Activated B cell treated with CpG ODN at 0.5 μM for 24 hours (primary cell): ENCODE data around the gene NHSL1. TPM values are rescaled to one million over a fixed set of nuclear protein-coding genes. Genes with fewer than 3 reads are reported as not detected.

Experiments used
- ATAC-seq: fragments of 200-7000 bp; cut with Tn5 transposase; one replicate; pipeline ENCODE4 v1.10.0; 2021; ENCODE audit warnings: low read depth, mild to moderate bottlenecking, moderate library complexity
- CTCF ChIA-PET: fragments of 350-600 bp; sonication (Branson Sonifier 250); formaldehyde crosslinking; loops from one replicate; lab custom pipeline; 2021; ENCODE audit warnings: antibody characterized with exemption; lab: Charles Lee
- POLR2A ChIA-PET: fragments of 350-600 bp; sonication (Branson Sonifier 250); formaldehyde crosslinking; loops from one replicate; lab custom pipeline; 2021; ENCODE audit warnings: antibody characterized with exemption; lab: Charles Lee
- DNase-seq: peaks from one replicate; pipeline ENCODE4 v3.0.0; 2022
- H3K27ac Mint-ChIP-seq: one replicate; pipeline ENCODE4 v1.8.0; 2020; ENCODE audit warnings: mixed read lengths
- H3K27me3 Mint-ChIP-seq: one replicate; pipeline ENCODE4 v1.8.0; 2021; ENCODE audit warnings: mixed read lengths
- H3K36me3 Mint-ChIP-seq: one replicate; pipeline ENCODE4 v1.8.0; 2021; ENCODE audit warnings: low read depth, mixed read lengths
- H3K4me1 Mint-ChIP-seq: one replicate; pipeline ENCODE4 v1.8.0; 2021; ENCODE audit warnings: mixed read lengths
- H3K4me3 Mint-ChIP-seq: one replicate; pipeline ENCODE4 v1.8.0; 2020; ENCODE audit warnings: mild to moderate bottlenecking, mixed read lengths
- H3K9me3 Mint-ChIP-seq: one replicate; pipeline ENCODE4 v1.8.0; 2020; ENCODE audit warnings: mixed read lengths
- CTCF ChIP-seq: fragments of 200-600 bp; IDR thresholded peaks from one replicate; pipeline ENCODE4 v1.8.0; 2022; ENCODE audit warnings: antibody characterized with exemption, mild to moderate bottlenecking
- intact Hi-C: fragments of 100-400 bp; cut with micrococcal nuclease; formaldehyde crosslinking; loops from one replicate; pipeline ENCODE4 v1.15.1; 2024
- total RNA-seq: library from RNA; stranded (reverse); gene quantifications from 2 replicates; pipeline ENCODE4 v1.2.3, GENCODE V29; 2022

NHSL1 gene
- total RNA-seq, 1 donor from 2014 or later, result 1.4 TPM

- no peaks in the 10 kb centered on the region for H3K36me3 Mint-ChIP-seq
- no peaks in the 10 kb centered on the region for H3K27me3 Mint-ChIP-seq
- no peak for TF ChIP-seq CTCF
- H3K27ac Mint-ChIP-seq, result no peak overlapping the region
- ChIA-PET CTCF (no interaction called here), POLR2A (no interaction called here)
- no peaks in the 10 kb centered on the region for H3K9me3 Mint-ChIP-seq
- ATAC-seq (no peak), DNase-seq (no peak)
- H3K4me1 Mint-ChIP-seq, result peaks cover 3% of the 10 kb centered on the region
- intact Hi-C loops, result no loop called here
- no peak overlapping the region for H3K4me3 Mint-ChIP-seq
These were observed 37.6 kb downstream of the NHSL1 start for GRCh38 chr6:138461647-138462046.

GRCh38 chr6:138456401-138456790 is 42.9 kb downstream of the NHSL1 start:
- intact Hi-C loops, result loop anchor here (1.0 to 2.0 kb wide), 2 partner anchors 42 to 52 kb away; partner anchors contain the start of genes HEBP2 and NHSL1
- ATAC-seq (no peak), DNase-seq (no peak)
- ChIA-PET CTCF (interaction anchor here (0.5 to 2.0 kb wide), 4 partner anchors 15 to 341 kb away, joined by 3 to 8 read pairs (median 5); no protein-coding TSS in a partner anchor), POLR2A (interaction anchor here (0.7 to 1.6 kb wide), 3 partner anchors 43 to 359 kb away, joined by 5 to 6 read pairs (median 5); partner anchors contain the start of genes CCDC28A and NHSL1)
- Mint-ChIP-seq H3K27me3 (no peaks in the 10 kb centered on the region), H3K27ac (peak overlapping the region; percentile 56), H3K4me3 (peak overlapping the region; percentile 57), H3K4me1 (peaks cover 23% of the 10 kb centered on the region), H3K36me3 (no peaks in the 10 kb centered on the region), H3K9me3 (no peaks in the 10 kb centered on the region)
- no peak for TF ChIP-seq CTCF

- TF ChIP-seq CTCF, result no peak
- DNase-seq, result no peak
- peaks cover 23% of the 10 kb centered on the region for H3K4me1 Mint-ChIP-seq
- no peaks in the 10 kb centered on the region for H3K27me3 Mint-ChIP-seq
- peak; percentile 89 for ATAC-seq
- H3K9me3 Mint-ChIP-seq, result no peaks in the 10 kb centered on the region
- intact Hi-C loops, result loop anchor here (1.0 to 2.0 kb wide), 2 partner anchors 43 to 52 kb away; partner anchors contain the start of genes HEBP2 and NHSL1
- CTCF ChIA-PET, result interaction anchor here (0.5 to 2.0 kb wide), 5 partner anchors 14 to 340 kb away, joined by 3 to 8 read pairs (median 5); no protein-coding TSS in a partner anchor
- H3K4me3 Mint-ChIP-seq, result peak overlapping the region; percentile 57
- POLR2A ChIA-PET, result interaction anchor here (0.6 to 1.6 kb wide), 5 partner anchors 43 to 395 kb away, joined by 3 to 10 read pairs (median 5); partner anchors contain the start of genes CCDC28A and NHSL1
- H3K36me3 Mint-ChIP-seq, result no peaks in the 10 kb centered on the region
- H3K27ac Mint-ChIP-seq, result peak overlapping the region; percentile 56
These were observed 43.4 kb downstream of the NHSL1 start for GRCh38 chr6:138455746-138456400.

- no peaks in the 10 kb centered on the region for H3K27me3 Mint-ChIP-seq
- ATAC-seq, result peak; percentile 57
- H3K9me3 Mint-ChIP-seq, result no peaks in the 10 kb centered on the region
- H3K27ac Mint-ChIP-seq, result no peak overlapping the region
- H3K36me3 Mint-ChIP-seq, result no peaks in the 10 kb centered on the region
- CTCF ChIA-PET, result interaction anchor here (0.8 to 2.0 kb wide), 4 partner anchors 14 to 135 kb away, joined by 3 to 8 read pairs (median 4); no protein-coding TSS in a partner anchor
- intact Hi-C loops, result no loop called here
- POLR2A ChIA-PET, result interaction anchor here (0.6 to 1.6 kb wide), 3 partner anchors 45 to 396 kb away, joined by 4 to 10 read pairs (median 6); partner anchors contain the start of gene CCDC28A
- peaks cover 27% of the 10 kb centered on the region for H3K4me1 Mint-ChIP-seq
- H3K4me3 Mint-ChIP-seq, result no peak overlapping the region
- DNase-seq, result no peak
- no peak for TF ChIP-seq CTCF
These were observed 44.1 kb downstream of the NHSL1 start for GRCh38 chr6:138454981-138455706.

GRCh38 chr6:138451043-138451442 is 48.3 kb downstream of the NHSL1 start:
- Mint-ChIP-seq H3K27me3 (peaks cover 3% of the 10 kb centered on the region), H3K27ac (no peak overlapping the region), H3K36me3 (no peaks in the 10 kb centered on the region), H3K4me3 (no peak overlapping the region), H3K9me3 (no peaks in the 10 kb centered on the region), H3K4me1 (peaks cover 18% of the 10 kb centered on the region)
- ChIA-PET POLR2A (no interaction called here), CTCF (no interaction called here)
- TF ChIP-seq CTCF, result no peak
- DNase-seq (no peak), ATAC-seq (no peak)
- intact Hi-C loops, result no loop called here
